Stimulated activated CD4-positive, alpha-beta T cell treated with anti-CD3 and anti-CD28 coated beads, Interleukin-2, amount 100 ng/mL, for 24 hours (primary cell): Measurements from ENCODE around the gene FOXQ1.
"Not testable (repeated sequence)": the region's sequence is repeated elsewhere in the genome, so short reads cannot be mapped to it uniquely, and the experiment has no call there.

Source experiments
- DNase-seq, 2 donors: peaks; one replicate each; pipeline ENCODE4 v3.0.0-alpha.2; 2020

FOXQ1 gene

GRCh38 chr6:1324936-1325335, 13.0 kb downstream of the FOXQ1 start:
- no peak for DNase-seq

DNA sequence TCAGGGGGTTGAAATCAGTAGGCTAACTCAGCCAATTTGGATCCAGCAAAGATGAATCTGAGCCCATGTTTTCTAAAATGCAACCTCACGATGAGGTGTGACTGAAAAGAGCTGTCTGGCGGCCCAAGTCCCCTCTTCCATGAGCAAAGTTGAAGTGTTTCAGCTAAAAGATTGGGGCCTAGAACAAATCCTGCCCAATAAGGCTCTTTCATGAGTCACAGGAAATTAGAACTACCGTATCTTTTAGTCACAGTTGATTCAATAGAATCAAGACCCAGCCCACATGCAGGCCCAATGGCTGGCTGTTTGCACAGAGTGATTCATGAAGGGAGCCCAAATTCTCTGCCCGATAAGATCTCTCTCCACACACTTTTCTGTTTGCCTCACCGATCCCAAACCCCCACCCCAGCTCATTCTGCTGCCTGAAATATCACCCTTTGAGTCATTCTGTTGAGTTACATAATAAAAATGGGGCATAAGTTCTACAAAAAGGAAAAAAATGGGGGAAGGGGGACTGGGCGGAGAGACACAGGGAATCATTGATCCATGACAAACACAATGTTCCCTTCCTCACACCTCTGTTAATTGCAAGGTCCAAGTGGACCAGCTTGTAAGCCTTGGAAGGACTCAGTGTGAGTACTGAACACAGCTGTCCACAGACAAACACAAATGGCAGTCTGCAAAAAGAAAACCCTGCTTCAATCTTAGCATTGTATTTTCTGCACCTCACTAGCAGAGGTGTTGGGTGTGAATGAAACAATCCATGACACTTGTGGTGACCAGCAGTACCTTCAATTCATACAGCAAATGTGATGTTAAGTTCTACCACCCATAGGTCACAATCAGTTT, 13.8 kb downstream of the FOXQ1 start:
- no peak for DNase-seq

DNA sequence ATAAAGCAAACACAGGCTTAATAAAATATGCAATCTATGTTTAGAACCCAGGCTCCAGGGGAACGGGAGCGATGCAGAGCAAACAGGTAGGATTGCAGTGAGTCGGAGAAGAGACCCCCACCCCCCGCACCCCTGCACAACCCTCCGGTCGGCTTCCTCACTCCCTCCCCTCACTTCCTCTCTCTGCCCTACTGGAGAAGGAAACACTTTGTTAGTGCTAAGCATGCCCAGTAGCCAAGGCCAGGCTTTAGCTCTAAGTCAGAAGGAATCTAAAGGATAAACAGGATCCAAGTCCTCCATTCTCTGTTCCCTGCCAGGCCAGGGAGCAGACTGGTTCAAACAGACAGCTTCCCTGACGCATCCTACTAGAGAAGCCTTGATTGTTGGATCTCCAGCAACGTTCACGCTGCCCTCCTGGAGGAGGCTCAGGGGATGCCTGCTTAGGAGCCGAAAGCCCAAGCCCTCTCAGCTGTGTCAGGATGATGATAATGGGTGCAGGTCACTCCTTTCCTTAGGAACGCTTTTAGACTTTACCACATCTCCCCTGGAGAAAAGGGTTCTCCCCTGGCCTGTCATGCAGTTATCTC, 14.7 kb downstream of the FOXQ1 start:
- no peak for DNase-seq

GRCh38 chr6:1327630-1328029, 15.7 kb downstream of the FOXQ1 start:
- DNase-seq, result no peak

DNA sequence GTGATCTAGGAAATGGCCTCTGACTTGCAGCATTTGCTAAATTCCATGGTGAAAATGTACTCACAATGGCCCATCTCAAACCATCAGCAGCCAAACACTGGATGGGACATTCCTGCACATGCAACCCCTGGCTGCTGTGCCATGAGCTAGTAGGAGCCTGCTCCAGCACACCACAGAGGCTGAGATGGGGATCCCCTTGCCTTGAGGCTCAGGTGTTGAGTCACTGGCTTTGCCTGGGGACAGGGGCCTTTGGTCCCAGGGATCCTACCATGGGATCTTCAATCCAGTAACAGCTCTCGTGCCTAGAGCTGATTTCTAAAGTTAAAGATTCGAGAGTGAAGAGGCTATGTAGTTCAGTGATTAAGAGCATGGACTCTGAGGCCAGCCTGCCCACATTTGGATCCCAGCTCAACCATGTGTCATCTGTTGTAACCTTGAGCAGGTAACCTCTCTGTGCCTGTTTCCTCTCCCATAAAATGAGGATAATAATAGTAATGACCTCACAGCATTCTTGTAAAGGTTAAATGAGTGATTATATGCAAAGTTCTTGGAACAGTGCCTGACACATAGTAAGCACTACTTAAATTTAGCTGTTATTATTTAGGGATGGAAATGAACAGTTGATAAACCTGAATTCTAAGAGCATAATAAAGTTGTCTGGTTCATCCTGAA, 16.4 kb downstream of the FOXQ1 start:
- no peak for DNase-seq

DNA sequence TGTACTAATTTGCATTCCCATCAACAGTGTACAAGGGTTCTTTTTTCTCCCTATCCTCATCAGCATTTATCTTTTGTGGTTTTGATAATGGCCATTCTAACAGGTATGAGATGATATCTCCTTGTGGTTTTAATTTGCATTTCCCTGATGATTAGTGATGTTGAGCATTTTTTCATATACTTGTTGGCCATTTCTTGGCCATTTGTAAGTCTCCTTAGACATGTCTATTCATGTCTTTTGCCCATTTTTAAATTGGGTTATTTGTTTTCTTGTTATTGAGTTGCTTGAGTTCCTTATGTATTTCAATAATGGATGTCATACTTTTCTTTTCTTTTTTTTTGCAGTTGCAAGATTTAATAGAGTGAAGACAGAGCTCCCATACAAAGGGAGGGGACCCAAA, 17.8 kb downstream of the FOXQ1 start:
- DNase-seq, result no peak

GRCh38 chr6:1334684-1335083, 22.8 kb downstream of the FOXQ1 start:
- DNase-seq, result no peak

DNA sequence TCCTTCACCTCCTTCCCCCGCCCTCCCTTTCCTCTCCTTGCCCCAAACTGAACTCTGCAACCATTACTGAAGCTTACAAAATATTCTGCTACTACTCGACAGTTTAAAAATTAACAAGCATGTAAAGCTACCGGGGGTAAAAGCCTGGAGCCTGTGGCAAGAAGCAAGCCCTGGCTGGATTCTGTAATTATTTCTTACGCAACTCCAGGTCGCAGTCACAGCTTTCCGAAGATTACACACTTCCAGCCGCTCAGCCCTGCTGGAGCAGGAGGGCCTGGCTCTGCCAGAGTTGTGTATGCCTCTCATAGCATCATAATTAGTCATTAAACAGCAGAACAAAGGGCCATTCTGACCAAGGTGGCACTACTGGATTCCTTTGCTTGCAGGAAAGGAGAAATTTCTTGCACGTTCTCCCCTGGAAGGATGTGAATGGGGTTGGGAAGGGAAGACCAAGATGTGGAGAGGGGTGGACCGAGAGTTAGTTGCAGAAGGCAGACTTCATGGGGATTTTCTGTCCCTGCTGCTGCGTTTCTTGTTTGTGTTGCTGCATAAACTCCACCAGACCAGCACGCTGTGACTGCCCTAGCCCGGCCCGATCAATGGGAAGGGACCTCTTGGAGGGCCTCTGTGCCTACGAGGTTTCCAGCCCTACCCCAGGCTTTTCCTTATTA, 23.6 kb downstream of the FOXQ1 start:
- DNase-seq, result no peak

DNA sequence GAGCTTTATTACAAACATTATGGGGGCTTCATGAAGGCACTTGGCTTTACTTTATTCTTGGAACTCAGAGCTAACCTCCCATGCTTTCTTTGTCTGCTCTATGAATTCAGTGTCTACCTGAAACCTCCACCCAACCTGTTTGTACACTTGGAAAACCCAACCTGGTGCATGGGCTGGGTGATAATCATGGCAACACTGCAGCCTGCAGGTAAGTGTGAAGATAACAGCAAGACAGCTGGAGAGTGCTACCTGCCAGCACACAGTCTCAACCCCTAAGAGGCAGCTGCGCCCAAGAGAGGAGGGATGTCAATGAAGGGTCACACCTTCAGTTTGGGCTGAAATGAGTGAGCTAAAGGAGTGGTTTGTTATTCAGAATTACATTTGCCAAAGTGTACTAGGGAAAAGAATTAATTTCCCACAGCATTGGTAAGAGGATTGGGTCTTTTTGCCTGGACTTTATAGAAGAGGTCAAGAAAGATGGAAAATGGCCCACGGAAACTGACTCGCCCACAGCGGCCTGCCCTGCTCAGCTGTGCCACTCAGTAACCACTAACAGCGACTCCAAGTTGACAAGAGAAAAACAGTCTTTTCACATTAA, 24.4 kb downstream of the FOXQ1 start:
- DNase-seq, result no peak

GRCh38 chr6:1337791-1338190, 25.9 kb downstream of the FOXQ1 start:
- DNase-seq, result no peak

- no peak for DNase-seq
Measured at GRCh38 chr6:1346101-1346500, 34.2 kb downstream of the FOXQ1 start.

GRCh38 chr6:1346558-1347091, 34.7 kb downstream of the FOXQ1 start:
- no peak for DNase-seq

DNA sequence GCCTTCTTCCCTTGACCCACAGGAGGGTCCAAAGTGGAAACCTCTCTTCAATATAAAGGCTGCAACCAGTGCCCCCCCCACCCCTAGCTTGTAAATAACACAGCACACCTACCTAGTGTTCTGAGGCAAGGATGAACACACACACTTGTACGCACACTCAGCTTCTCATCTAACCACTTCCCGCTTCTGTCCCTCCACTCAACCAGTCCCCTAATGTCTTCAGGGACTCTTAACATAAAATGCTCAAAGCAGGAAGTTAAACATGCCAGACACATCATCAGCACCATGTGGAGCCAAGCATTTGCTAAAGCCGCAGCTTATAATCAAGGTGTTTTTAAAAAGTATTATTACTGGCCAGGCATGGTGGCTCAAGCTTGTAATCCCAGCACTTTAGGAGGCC, 35.3 kb downstream of the FOXQ1 start:
- DNase-seq, result no peak

DNA sequence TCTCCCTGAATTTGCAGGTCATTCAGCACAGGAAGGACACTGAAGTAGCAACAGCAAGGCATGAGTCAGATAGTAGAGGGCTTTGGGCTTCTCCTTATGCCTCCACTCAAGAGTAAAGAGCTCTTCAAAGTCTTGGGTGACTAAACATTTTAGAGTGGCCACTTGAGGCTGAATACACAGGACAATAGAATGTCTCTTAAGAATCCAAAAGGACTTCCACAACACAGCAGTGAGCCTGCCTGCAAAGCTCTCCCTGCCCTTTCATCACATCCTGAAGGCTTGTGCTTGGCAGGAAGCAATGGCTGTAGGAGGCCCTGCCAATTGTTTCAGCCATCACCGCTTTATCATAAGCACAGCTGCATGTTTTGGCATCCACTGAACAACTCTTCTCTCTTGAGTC, 36.8 kb downstream of the FOXQ1 start:
- no peak for DNase-seq

GRCh38 chr6:1349655-1350054, 37.8 kb downstream of the FOXQ1 start:
- DNase-seq, result no peak

DNA sequence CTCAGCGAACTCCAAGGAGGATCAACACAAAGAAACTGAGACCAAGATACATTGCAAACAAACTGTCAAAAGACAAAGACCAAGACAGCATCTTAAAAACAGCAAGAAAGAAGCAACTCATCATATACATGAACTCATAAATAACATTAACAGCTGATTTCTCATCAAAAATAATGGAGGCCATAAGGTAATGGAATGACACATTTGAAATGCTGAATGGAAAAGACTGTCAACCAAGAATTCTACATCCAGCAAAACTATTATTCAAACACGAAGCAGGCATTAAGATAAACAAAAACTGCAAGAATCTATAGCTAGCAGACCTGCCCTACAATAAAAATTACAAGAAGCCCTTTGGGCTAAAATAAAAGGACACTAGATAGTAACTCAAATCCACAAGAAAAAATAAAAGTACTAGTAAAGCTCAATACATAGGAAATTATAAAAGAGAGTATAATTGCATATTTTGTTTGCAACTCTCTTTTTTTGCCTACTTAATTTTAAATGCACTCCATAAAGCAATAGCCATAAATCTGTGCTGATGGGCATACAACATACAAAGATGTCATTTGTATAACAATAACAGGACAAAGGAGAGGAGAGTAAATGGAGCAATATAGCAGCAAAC, 39.6 kb downstream of the FOXQ1 start:
- DNase-seq, result no peak

GRCh38 chr6:1355068-1355467, 43.2 kb downstream of the FOXQ1 start:
- DNase-seq, result not testable (repeated sequence)

DNA sequence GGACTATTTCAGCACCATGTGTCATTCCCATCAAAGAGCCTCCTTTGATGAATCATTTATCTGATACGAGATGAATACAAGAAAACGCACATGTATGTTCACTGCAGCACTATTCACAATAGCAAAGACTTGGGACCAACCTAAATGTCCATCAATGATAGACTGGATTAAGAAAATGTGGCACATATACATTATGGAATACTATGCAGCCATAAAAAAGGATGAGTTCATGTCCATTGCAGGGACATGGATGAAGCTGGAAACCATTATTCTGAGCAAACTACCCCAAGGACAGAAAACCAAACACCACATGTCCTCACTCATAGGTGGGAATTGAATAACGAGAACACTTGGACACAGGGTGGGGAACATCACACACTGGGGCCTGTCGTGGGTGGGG, 49.8 kb downstream of the FOXQ1 start:
- DNase-seq, result not testable (repeated sequence)

- DNase-seq, result no peak
Measured at GRCh38 chr6:1362643-1363042, 50.7 kb downstream of the FOXQ1 start.

DNA sequence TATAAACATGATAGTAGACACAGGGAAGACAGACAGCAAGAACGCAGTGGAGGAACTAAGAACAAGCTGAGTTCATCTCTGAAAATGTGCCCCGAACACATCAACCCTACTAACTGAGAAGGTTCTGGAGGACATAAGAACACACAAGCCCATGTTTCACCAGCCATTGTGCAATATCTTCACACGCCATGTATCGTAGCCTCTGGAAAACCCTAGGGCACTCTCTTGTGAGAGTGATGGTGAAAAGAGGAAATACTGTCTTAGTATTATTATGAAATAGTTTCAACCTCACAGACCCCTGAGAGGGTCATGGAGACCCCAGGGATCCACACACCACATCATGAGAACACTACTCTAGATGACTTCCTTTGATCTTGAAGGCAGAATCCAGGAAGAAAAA, 51.4 kb downstream of the FOXQ1 start:
- DNase-seq, result no peak

DNA sequence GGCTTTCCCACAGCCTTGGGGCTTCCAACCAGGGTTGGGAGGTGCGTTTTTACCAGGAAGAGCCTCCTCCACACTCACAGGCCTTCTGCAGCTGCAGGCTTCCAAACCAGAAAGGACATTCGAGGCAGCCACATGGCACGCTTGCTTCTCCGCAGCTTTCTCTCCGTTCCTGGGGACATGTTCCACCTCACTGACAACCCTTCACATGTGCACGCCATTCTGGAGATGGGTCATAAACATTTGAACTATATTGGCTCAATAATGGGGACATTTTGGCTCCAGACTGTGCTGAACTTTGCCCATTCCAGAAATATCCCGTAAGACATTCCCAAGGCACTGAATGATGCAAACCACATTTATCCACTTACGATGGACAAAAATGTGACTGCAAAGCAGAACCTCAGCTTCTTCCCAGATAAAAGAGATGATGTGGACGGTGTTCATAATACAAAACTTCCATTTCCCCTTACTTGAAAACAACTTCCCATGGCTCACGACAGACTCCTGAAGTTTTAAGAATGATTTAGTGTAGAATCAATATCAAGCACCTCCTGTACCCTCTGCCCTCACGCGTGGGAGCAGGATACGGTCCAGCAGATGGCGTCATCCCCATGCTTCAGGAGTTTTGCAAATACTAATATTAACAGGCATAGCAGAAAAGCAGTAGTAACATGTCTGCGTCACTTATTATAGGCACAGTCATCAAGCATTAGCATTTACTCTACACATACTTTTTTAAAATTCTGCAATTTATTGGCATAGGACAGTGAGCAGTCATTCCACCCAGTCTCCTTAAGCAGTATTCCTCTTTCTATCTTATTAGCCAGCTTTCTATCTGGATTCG, 52.1 kb downstream of the FOXQ1 start:
- no peak for DNase-seq
